PC-9 (cell line): ENCODE data around the gene PHF3. TPM values are rescaled to one million over a fixed set of nuclear protein-coding genes. Genes with fewer than 3 reads are reported as not detected.

Experiments used
- BruUV-seq: library from RNA; stranded (reverse); fragments of 400-500 nt; replicated peaks from 2 replicates; lab custom pipeline; 2021; lab: Mats Ljungman, UMichigan
- CTCF ChIA-PET: fragments of 300-600 bp; sonication (Branson Sonifier 250); formaldehyde crosslinking; loops from one replicate; lab custom pipeline; 2022; ENCODE audit warnings: antibody characterized with exemption; lab: Charles Lee
- POLR2A ChIA-PET: fragments of 300-600 bp; sonication (Branson Sonifier 250); formaldehyde crosslinking; loops from one replicate; lab custom pipeline; 2022; ENCODE audit warnings: antibody characterized with exemption; ENCODE audit not compliant: unreplicated experiment; lab: Charles Lee
- DNase-seq, 2 experiments: peaks; one replicate each; pipeline versions ENCODE4 v3.0.0 to v3.0.0-alpha.2; 2015 to 2022; ENCODE audit warnings: mixed read lengths in 1 of 2
- H2AFZ ChIP-seq: fragments of 200-600 bp; sonication (generic); 2 replicates; pipeline ENCODE4 v1.8.1; 2017; ENCODE audit warnings: antibody characterized with exemption
- H3F3A ChIP-seq: fragments of 200-600 bp; sonication (generic); 2 replicates; pipeline ENCODE4 v1.8.1; 2017; ENCODE audit warnings: antibody characterized with exemption, mild to moderate bottlenecking, low read depth; ENCODE audit not compliant: insufficient read depth
- H3K27ac ChIP-seq: fragments of 200-600 bp; sonication (generic); 2 replicates; pipeline ENCODE4 v1.6.1; 2016; ENCODE audit warnings: mixed run types
- H3K27me3 ChIP-seq: fragments of 200-600 bp; sonication (generic); 2 replicates; pipeline ENCODE4 v1.6.1; 2016; ENCODE audit warnings: low read depth, mixed run types; ENCODE audit not compliant: insufficient read depth
- H3K36me3 ChIP-seq: fragments of 200-600 bp; sonication (generic); 2 replicates; pipeline ENCODE4 v1.6.1; 2016; ENCODE audit warnings: low read depth, mixed run types
- H3K4me1 ChIP-seq: fragments of 200-600 bp; sonication (generic); replicated peaks from 2 replicates; pipeline ENCODE4 v1.6.1; 2016; ENCODE audit warnings: mixed run types; ENCODE audit not compliant: insufficient read depth
- H3K4me2 ChIP-seq: fragments of 200-600 bp; sonication (generic); 2 replicates; pipeline ENCODE4 v1.6.1; 2017; ENCODE audit warnings: mixed run types
- H3K4me3 ChIP-seq: fragments of 200-600 bp; sonication (generic); 2 replicates; pipeline ENCODE4 v1.6.1; 2016; ENCODE audit warnings: mixed run types
- H3K79me2 ChIP-seq: fragments of 200-600 bp; sonication (generic); 2 replicates; pipeline ENCODE4 v1.6.1; 2017; ENCODE audit warnings: low read depth, mixed run types
- H3K9me2 ChIP-seq: fragments of 200-600 bp; sonication (generic); 2 replicates; pipeline ENCODE4 v1.8.1; 2017; ENCODE audit warnings: mild to moderate bottlenecking; ENCODE audit not compliant: insufficient read depth
- H3K9me3 ChIP-seq: fragments of 200-600 bp; sonication (generic); 2 replicates; pipeline ENCODE4 v1.8.1; 2016; ENCODE audit warnings: low read depth; ENCODE audit not compliant: insufficient read depth
- H4K20me1 ChIP-seq: fragments of 200-600 bp; sonication (generic); 2 replicates; pipeline ENCODE4 v1.8.1; 2017; ENCODE audit not compliant: insufficient read depth
- EZH2 ChIP-seq: fragments of 200-600 bp; sonication (generic); IDR thresholded peaks from 2 replicates; pipeline ENCODE4 v1.8.0; 2017; ENCODE audit warnings: antibody characterized with exemption, low read depth
- intact Hi-C: fragments of 100-400 bp; cut with micrococcal nuclease; formaldehyde crosslinking; loops from one replicate; pipeline ENCODE4 v1.10.0; 2022; ENCODE audit not compliant: unreplicated experiment
- total RNA-seq: library from RNA; stranded (reverse); gene quantifications from 2 replicates; pipeline ENCODE4 v1.2.3, GENCODE V29; 2021
- TF ChIP-seq, protein P1 (sequence below): fragments of 200-600 bp; sonication (generic); conservative IDR thresholded peaks from 2 replicates; pipeline ENCODE4 v1.6.1; 2017; ENCODE audit warnings: mixed run types, antibody characterized with exemption, mild to moderate bottlenecking, moderate library complexity

PHF3 gene
- total RNA-seq, 1 experiment from 2014 or later, result 67.1 TPM

DNA sequence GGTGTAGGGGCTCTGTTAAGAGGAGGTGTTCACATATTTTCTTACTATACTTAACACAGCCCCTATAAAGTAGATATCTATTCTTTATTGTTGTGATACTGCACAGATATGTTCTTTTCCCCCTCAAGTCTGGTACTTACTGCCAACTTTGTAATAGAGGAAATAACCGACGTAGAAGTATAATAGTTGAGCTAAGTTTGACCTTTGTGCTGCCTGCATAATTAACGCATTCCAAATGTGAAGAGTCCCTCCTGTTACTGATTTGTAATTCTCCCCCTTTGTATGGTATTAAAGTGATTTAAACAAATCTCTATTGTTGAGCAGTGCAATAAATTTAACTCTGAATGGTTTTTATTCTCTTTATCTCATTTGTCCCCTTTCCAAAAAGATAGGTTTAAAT, 39.0 kb downstream of the PHF3 start:
- intact Hi-C loops, result loop anchor here (5.0 kb wide), 1 partner anchor 37 kb away; the partner anchor contains the start of gene PHF3
- TF ChIP-seq, protein P1, sequence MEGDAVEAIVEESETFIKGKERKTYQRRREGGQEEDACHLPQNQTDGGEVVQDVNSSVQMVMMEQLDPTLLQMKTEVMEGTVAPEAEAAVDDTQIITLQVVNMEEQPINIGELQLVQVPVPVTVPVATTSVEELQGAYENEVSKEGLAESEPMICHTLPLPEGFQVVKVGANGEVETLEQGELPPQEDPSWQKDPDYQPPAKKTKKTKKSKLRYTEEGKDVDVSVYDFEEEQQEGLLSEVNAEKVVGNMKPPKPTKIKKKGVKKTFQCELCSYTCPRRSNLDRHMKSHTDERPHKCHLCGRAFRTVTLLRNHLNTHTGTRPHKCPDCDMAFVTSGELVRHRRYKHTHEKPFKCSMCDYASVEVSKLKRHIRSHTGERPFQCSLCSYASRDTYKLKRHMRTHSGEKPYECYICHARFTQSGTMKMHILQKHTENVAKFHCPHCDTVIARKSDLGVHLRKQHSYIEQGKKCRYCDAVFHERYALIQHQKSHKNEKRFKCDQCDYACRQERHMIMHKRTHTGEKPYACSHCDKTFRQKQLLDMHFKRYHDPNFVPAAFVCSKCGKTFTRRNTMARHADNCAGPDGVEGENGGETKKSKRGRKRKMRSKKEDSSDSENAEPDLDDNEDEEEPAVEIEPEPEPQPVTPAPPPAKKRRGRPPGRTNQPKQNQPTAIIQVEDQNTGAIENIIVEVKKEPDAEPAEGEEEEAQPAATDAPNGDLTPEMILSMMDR, result no peak
- no peak for TF ChIP-seq EZH2
- CTCF ChIA-PET, result no interaction called here

DNA sequence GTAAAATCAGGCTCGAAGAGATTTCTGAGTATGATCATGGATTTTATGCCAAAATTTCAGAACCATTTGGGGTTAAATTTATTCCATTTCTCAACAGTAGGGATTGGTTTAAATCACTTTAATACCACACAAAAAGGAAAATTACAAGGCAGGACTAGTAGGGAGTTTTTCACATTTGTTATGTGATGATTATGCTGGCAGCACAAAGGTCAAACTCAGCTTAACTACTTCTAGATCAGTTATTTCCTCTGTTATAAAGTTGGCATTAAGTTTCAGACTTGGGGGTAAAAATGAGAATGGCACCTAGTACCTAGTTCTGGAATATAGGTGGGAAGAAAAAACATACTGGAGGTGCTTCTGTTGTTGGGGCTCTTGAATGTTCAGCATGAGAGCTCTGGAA, 39.5 kb downstream of the PHF3 start:
- Histone ChIP-seq H3K4me2 (no peak overlapping the region), H3K27me3 (no peaks in the 10 kb centered on the region), H4K20me1 (peaks cover 59% of the 10 kb centered on the region), H3K9me3 (no peaks in the 10 kb centered on the region), H3F3A (no peaks in the 10 kb centered on the region), H3K4me1 (no peaks in the 10 kb centered on the region), H3K79me2 (peaks cover 66% of the 10 kb centered on the region), H3K4me3 (no peak overlapping the region), H3K27ac (no peak overlapping the region), H2AFZ (no peak overlapping the region), H3K36me3 (peaks cover 14% of the 10 kb centered on the region; the same call in 1 of the 2 replicates), H3K9me2 (no peaks in the 10 kb centered on the region)
- no peak for DNase-seq
- CTCF ChIA-PET, result interaction anchor here (0.7 kb wide), 1 partner anchor 107 kb away, joined by 4 read pairs; no protein-coding TSS in a partner anchor
- intact Hi-C loops, result loop anchor here (5.0 kb wide), 1 partner anchor 38 kb away; the partner anchor contains the start of gene PHF3
- no TSS peak for BruUV-seq
- POLR2A ChIA-PET, result no interaction called here
- no peak for TF ChIP-seq EZH2
- TF ChIP-seq, protein P1, result no peak

More for the DNA sequence above, 39.0 kb downstream of the PHF3 start:
- no peak overlapping the region for H3K4me2 ChIP-seq
- no peaks in the 10 kb centered on the region for H3K27me3 ChIP-seq
- POLR2A ChIA-PET, result no interaction called here
- H3K9me3 ChIP-seq, result no peaks in the 10 kb centered on the region
- H3K36me3 ChIP-seq, result peaks cover 9% of the 10 kb centered on the region; the same call in 1 of the 2 replicates
- no peak for DNase-seq
- H3K9me2 ChIP-seq, result no peaks in the 10 kb centered on the region
- no TSS peak for BruUV-seq
- no peak overlapping the region for H3K4me3 ChIP-seq
- H3K4me1 ChIP-seq, result no peaks in the 10 kb centered on the region
- no peak overlapping the region for H3K27ac ChIP-seq
- no peaks in the 10 kb centered on the region for H3F3A ChIP-seq
- H4K20me1 ChIP-seq, result peaks cover 58% of the 10 kb centered on the region
- peaks cover 67% of the 10 kb centered on the region for H3K79me2 ChIP-seq
- H2AFZ ChIP-seq, result no peak overlapping the region

DNA sequence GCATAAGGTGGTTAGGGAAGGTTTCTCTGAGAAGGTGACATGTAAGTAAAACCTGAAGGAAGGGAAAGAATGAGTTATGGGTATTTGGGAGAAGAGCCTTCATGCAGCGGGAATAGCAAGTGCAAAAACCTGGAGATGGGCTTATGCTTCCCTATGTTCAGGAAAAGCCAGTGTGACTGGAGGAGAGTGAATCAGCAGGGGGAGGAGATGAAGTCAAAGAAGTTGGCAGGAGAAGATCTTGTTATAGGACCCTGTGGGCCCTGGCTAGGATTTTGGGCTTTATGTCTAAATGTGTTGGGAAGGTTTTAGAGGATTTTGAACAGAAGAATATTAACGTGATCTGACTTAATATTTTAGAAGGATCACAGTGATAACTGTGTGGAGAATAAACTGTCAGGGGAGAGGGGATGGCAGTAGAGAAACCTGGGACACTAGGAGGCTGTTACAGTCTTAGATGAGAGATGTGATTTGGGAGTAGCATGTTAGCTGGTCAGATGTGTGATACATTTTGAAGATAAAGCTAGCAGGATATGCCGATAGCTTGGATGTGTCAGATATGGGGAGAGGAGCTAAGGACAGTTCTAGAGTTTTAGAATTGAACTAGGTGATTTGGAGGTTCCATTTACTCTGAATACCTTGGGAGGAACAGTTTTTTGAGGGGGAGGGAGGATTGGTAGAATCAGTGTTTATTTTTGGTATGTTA, 41.0 kb downstream of the PHF3 start:
- intact Hi-C loops, result loop anchor here (5.0 kb wide), 1 partner anchor 39 kb away; the partner anchor contains the start of gene PHF3
- Histone ChIP-seq H3K27ac (no peak overlapping the region), H3K79me2 (peaks cover 67% of the 10 kb centered on the region), H2AFZ (no peak overlapping the region), H3K9me3 (no peaks in the 10 kb centered on the region), H3K4me2 (no peak overlapping the region), H3K4me3 (no peak overlapping the region), H3K27me3 (no peaks in the 10 kb centered on the region), H3K9me2 (no peaks in the 10 kb centered on the region; the same call in 1 of the 2 replicates), H3K36me3 (peaks cover 22% of the 10 kb centered on the region; the same call in 1 of the 2 replicates), H3K4me1 (no peaks in the 10 kb centered on the region), H4K20me1 (peaks cover 54% of the 10 kb centered on the region), H3F3A (no peaks in the 10 kb centered on the region)
- ChIA-PET CTCF (no interaction called here), POLR2A (interaction anchor here (0.6 kb wide), 1 partner anchor 22 kb away, joined by 5 read pairs; no protein-coding TSS in a partner anchor)
- BruUV-seq, result no TSS peak
- TF ChIP-seq EZH2, result no peak
- TF ChIP-seq, protein P1, result no peak
- no peak for DNase-seq
